Skin of body (tissue), 2 donors: ENCODE measurements around the gene RAB11FIP2. TPM values are rescaled to one million over a fixed set of nuclear protein-coding genes. Genes with fewer than 3 reads are reported as not detected.
A peak's percentile ranks its signal among the peaks of the same experiment; 100 is the strongest.

Experiments
- DNase-seq: peaks from one replicate; lab custom pipeline; 2025; lab: John Stamatoyannopoulos, UW
- total RNA-seq: library from RNA; depleted of rRNA; stranded (reverse); fragments of >200 nt; gene quantifications from one replicate; pipeline ENCODE4 v1.2.3, GENCODE V29; 2014

The RAB11FIP2 gene
- total RNA-seq, 1 donor from 2014 or later: 32.7 TPM

DNA sequence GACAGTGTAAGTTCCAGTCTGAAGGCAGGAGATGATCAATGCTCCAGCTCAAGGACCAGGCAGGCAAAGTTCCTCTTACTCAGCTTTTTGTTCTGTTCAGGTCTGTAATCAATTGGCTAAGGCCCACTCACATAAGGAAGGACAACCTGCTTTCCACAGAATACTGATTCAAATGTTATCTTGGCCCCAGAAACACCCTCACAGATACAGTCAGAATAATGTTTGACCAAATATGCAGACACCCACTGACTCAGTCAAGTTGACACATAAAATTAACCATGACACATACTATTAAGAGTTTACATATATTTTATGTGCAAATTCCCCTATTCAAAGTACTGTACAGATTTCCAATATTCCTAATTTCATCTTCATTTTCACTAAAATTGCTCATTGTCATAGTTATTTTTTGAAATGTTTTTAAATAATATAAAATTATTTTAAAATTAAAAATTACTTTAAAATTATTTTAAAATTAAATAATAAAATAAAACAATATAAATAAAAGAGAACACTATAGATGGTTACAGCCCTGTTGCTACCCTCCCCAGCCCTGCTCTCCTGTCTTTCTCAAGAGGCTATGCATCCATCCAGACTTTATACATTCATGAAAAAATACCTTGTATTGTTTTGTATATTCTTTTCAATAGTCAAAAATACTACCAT is 59.4 kb downstream of the RAB11FIP2 start:
- no peak for DNase-seq

DNA sequence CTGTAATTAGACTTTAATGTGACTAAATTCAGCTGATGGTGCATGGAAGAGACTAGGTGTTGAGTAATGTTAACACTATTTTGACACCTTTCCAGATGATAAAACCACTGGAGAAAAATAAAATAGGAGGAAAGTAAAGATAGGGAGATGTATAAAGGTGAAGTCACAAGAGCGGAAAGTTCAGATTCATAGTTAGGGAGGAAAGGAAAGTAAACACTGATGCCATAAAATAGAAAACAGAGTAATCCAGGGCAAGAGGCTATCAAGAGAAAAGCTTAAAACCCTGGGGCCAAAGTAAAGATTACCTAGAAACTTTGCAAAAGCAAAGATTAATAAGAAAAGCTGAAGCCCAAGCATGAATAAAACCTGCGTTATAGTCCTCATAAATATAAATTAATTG is 62.8 kb downstream of the RAB11FIP2 start:
- DNase-seq: no peak

DNA sequence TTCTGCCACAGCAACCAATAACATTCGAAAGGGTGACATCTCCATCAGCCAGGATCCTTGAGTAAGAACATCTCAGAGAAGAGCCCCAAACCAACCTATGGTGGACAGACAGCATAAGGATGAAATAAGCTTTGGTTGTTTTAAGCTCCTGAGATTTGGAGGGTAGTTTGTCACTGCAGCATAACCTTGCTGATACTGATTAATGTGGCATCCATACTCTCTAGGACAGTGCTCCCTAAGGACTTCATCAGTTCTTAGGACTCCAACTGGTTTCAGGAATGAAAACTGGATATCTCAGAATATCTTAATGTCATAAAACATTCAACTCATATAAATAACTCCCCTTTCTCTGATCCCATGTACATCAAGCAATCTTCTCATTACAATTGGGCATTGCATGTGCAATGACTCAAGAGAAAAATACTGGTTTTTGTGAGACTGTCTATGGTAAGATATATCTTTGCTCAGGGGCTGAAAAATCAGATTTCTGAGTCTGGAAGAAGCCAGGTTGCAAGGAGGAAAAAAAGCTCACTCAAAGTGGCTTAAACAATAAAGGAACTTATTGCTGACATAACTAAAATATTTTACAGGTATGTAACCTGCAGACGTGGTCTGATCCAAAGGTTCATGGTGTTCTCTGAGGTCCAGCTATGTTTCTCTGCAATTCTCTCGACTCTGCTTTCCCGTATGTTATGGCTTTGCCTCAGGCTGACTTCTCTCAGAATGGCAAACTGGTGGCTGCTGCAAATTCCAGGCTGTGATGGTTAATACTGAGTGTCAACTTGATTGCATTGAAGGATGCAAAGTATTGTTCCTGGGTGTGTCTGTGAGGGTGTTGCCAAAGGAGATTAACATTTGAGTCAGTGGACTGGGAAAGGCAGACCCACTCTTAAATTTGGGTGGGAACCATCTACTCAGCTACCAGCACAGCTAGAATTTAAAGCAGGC is 65.7 kb downstream of the RAB11FIP2 start:
- DNase-seq: no peak

DNA sequence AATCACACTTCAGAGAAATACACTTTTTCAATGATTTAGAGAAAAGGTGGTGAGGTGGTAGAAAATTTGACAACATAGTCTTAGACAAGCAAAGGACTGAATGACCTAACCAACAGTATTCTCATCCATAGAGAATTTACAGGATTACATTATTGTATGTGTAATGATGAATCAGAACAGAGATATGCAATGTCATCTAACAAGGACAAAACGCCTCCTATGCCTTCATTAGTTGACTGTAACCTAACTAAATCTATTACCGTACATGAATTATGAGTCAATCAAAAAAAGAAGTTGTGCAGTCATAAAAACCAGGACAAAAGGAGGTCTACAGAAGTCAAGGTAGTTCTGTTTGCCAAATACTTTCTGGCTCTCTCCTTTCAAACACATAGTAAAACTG is 66.5 kb downstream of the RAB11FIP2 start:
- no peak for DNase-seq

DNA sequence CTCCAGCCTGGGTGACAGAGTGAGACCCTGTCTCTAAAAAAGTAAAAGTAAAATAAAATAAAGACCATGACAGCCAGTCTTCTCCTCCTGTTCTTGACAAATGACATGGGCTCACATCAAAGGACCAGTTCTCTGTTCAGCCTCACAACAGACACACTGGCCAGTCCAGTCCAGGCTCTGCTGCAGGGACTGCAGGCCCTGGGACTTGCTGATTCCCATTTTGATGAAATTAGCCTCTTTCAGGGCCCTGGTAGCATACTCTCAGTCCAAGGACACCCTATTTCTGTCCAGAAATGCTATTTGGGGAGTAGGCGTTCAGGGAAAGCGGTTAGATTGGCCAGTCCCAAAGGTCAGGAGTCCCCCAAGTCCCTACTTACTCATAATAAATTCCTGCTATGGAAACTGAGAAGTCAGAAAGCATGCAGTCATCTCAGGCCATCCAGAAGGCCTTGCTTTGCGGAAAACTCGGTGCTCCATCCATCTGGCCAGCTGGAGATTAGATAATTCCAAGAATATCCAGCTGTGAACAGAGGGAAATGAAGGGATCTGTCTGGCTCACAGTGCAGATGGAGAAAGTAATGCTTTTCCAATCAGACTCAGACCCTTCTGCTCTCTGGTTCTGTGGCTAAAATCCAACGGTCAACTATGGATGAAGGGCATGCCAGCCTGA is 74.4 kb downstream of the RAB11FIP2 start:
- peak; percentile 63 for DNase-seq

DNA sequence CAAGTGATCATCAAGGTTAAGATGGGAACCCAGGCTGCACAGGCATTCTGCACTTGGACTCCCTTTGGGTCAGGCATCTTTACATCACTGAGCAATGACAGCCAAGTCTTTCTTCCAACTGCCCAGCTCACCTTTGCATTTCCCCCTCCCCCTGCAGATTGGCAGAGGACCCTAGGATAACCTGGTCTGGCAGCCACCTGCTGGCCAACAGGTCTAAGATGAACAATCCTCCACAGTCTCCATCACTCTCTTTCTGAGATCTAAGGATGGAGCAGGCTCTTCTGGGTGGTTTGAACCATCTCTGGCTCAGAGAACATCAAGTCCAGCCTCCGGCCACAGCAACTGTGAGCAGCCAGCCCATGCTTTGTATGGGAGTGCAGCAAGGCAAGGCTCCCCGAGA is 75.8 kb downstream of the RAB11FIP2 start:
- DNase-seq: no peak

DNA sequence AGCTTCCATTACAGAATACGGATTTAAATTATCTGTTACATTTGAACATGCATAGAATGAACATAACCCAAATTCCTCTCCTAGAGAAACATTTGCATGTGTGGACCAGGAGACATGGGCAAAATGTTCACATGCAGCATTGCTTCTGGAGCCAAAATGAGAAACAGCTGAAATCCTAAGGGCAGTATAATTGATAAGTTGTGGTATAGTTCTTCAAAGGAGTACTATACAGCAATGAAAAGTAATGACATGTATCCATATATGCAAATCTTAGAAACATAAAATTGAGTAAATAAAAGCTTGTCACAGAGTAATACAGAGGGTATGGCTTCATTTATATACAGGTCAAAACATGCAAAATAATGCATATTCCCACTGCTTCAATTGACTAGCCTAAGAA is 77.1 kb downstream of the RAB11FIP2 start:
- no peak for DNase-seq

DNA sequence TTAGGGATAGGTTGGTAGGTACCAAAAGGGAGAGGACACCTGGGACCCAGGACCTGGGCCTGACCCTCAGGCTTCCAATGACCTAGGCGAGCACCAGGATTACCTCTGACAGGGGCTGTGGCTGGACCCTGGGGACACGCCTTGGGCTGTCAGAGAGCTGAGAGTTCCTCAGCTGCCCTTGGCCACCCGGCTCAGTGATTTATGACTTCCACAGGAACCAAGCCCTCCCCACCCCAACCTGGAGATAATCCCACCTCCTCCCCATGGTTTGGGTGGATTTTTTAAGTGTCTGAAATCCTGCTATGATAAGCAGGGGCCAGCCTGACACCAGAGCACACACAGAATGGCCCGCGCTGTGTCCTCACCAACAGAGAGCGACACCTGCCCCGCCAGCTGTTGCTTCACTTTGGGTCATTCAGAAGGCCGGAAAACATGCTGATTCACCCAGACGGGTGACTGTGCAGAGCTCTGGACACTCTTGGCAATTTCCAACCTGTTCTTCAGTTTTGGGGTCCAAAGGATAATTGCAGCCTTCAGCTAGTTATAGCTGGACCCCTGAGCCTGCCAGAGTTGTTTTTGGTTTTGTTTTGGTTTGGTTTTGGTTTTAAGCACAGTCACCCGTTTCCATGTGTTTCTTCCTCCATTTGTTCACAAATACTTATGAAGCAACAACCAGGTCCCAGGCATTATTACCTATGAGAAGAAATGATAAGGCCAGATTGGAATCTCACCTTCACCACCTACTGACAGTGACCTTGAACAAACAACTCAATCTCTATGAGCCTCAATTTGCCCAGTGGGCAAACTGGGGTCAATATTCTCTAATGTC is 78.2 kb downstream of the RAB11FIP2 start:
- DNase-seq: no peak

DNA sequence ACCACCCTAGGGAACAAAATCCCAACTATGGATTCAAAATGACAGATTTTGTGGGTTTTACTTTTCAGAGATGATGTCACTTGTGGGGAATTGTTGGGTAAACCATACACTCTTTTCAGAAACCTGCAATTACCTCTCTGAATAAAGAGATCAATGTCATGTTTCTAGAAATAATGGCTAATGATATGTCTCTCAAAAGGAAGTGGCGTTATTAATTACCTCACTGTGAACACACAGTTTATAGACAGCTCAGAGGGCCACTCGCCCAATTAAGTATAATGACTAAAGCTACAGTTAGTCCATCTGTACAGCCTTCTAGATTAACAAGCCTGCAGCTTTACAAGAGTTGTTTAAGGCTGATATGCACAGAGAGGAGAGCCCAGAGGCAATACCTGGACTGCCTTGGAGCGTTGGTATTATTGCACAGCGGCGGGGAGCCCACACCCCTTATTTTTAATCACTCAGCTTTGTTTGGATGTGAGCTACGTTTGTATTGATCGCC is 79.5 kb downstream of the RAB11FIP2 start:
- DNase-seq: no peak

DNA sequence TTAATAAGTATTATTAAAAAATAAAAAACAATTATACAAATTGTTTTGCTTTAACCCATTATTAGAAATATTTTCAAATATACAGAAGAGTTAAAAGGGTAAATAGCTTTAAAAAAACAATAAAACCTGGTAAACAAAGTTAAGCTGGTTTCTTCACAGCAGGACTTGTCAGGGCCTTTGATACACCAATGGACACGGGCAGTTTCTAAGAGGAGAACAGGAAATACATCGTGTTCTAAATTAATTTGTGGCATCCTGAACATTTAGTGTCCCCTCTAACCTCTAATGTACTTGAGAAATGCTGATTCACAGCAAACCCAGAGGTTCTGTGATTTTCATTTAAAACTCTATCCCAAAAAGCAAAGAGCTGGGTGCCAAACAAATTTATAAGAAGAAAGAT is 80.8 kb downstream of the RAB11FIP2 start:
- DNase-seq: no peak

DNA sequence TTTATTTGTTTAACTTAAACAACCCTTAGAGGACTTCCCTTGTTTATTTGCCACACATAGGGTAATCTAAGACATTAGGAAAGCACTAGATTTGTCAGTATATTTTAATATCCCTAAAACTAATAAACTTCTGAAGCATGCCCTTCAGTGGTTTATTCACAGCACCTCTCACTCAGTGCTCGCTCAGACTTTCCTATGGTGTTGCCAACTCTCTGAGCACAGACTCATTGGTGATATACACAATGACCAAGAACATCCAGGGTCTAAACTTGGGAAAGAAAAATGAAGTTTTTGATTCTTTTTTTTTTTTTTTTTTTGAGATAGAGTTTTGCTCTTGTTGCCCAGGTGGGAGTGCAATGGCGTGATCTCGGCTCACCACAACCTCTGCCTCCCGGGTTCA is 82.2 kb downstream of the RAB11FIP2 start:
- DNase-seq: no peak

DNA sequence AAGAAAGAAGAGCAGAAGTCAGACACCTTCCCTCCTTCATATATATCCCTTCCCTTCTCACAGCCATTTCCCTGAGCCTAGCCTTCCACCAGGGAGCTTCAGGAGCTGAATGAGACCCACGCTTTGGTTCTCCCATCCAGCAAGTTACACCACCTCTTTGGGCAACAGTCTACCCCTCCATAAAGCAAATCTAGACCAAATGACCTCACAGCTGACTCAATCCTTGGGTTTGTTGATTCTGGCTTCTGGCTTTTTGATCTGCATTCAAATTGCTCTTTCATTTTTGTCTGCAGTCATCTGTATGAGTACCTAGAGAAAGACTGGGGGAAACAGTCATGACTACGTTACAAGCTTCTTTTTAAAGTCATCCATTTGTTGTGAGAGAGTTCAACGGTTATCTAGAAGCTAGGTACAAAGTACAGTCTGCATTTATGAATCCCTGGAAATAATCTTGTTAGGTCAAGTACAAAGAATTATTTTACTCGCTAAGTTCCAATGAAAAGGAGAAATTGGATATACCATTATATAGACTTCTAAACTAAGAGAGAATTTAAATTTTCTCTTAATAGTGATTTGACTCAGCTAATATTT is 86.3 kb downstream of the RAB11FIP2 start:
- no peak for DNase-seq

DNA sequence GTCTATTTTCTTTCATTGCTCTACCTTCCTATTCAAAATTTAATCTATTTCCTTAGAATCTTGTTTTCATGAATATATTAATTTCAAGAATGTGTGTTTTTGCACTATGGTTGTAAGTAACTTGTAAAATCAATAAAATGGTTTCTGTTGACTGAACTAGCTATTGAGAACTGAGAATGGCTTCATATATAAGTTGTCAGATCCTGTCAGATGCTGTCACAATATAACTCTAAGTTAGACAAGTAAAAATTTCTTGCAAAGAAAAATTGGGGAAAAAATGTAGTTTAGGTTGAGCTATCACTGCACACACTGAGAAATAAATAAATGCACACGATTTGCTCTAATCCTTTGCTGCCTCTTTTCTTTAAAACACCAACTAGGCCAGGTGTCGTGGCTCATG is 89.8 kb downstream of the RAB11FIP2 start:
- DNase-seq: no peak

DNA sequence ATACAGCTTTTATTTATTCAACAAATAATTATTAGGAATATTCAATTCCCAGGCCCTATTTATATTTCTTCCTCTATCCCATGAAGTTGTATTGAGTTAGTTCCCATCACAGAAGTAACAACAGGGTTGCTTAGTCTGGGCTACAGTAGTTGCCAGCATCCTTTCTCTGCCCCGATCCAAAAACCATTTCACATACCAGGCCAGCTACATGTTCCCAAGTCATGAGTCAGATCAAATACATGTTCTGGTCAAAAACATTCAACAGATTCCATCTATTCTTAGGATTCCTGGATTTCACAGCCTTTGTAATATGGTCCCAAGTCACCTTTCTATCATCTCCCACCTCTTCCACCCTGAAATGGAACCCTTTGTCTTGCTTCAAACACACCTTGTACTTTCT is 91.6 kb downstream of the RAB11FIP2 start:
- DNase-seq: no peak
